A549 (cell line): ENCODE data around the gene SSU72.

Experiments used
- CEBPB ChIP-seq, 2 experiments: fragments of >200 bp in 1 of 2; sonication (Bioruptor Twin) in 1 of 2; formaldehyde crosslinking in 1 of 2; IDR thresholded peaks; 2 replicates each; pipeline ENCODE4 v1.6.1; 2012 to 2016
- EHF ChIP-seq: fragments of 250-450 bp; sonication (Bioruptor Pico); IDR thresholded peaks from 2 replicates; pipeline ENCODE4 v1.5.0; 2020; ENCODE audit warnings: mild to moderate bottlenecking
- EP300 ChIP-seq, 2 experiments: fragments of >200 bp; sonication (Bioruptor Twin); formaldehyde crosslinking; IDR thresholded peaks; 2 replicates in 1 of 2; 3 replicates in 1 of 2; pipeline ENCODE4 v1.6.1; 2016 to 2017
- ESRRA ChIP-seq: fragments of 150-350 bp; IDR thresholded peaks from 2 replicates; pipeline ENCODE4 v1.6.1; 2014; ENCODE audit warnings: mild to moderate bottlenecking, low read length, borderline replicate concordance
- FOSB ChIP-seq: fragments of 250-450 bp; sonication (Bioruptor Pico); IDR thresholded peaks from 2 replicates; pipeline ENCODE4 v1.5.0; 2020; ENCODE audit warnings: mild to moderate bottlenecking, moderate library complexity
- KDM1A ChIP-seq: fragments of 200-600 bp; sonication (generic); IDR thresholded peaks from 2 replicates; pipeline ENCODE4 v1.6.1; 2016; ENCODE audit warnings: low read depth, mild to moderate bottlenecking
- POLR2A ChIP-seq: IDR thresholded peaks from 2 replicates; pipeline ENCODE4 v1.6.1; 2012; ENCODE audit warnings: mild to moderate bottlenecking, low read length
- RAD21 ChIP-seq, 2 experiments: fragments of >200 bp in 1 of 2; sonication (Bioruptor Twin) in 1 of 2; formaldehyde crosslinking in 1 of 2; IDR thresholded peaks in 1 of 2; conservative IDR thresholded peaks in 1 of 2; 2 replicates in 1 of 2; 3 replicates in 1 of 2; pipeline ENCODE4 v1.6.1; 2012 to 2018; ENCODE audit warnings: inconsistent platforms in 1 of 2
- SMC3 ChIP-seq: fragments of >200 bp; sonication (Bioruptor Twin); formaldehyde crosslinking; IDR thresholded peaks from 3 replicates; pipeline ENCODE4 v1.6.1; 2018; ENCODE audit warnings: inconsistent platforms
- TF ChIP-seq, protein P1 (sequence below): IDR thresholded peaks from 2 replicates; pipeline ENCODE4 v1.6.1; 2012
- TF ChIP-seq, protein P2 (sequence below): fragments of >200 bp; sonication (Bioruptor Twin); formaldehyde crosslinking; IDR thresholded peaks from 3 replicates; pipeline ENCODE4 v1.5.1; 2016
- TF ChIP-seq, protein P3 (sequence below): fragments of 450-650 bp; IDR thresholded peaks from 2 replicates; pipeline ENCODE4 v1.6.1; 2014; ENCODE audit warnings: antibody characterized with exemption

DNA sequence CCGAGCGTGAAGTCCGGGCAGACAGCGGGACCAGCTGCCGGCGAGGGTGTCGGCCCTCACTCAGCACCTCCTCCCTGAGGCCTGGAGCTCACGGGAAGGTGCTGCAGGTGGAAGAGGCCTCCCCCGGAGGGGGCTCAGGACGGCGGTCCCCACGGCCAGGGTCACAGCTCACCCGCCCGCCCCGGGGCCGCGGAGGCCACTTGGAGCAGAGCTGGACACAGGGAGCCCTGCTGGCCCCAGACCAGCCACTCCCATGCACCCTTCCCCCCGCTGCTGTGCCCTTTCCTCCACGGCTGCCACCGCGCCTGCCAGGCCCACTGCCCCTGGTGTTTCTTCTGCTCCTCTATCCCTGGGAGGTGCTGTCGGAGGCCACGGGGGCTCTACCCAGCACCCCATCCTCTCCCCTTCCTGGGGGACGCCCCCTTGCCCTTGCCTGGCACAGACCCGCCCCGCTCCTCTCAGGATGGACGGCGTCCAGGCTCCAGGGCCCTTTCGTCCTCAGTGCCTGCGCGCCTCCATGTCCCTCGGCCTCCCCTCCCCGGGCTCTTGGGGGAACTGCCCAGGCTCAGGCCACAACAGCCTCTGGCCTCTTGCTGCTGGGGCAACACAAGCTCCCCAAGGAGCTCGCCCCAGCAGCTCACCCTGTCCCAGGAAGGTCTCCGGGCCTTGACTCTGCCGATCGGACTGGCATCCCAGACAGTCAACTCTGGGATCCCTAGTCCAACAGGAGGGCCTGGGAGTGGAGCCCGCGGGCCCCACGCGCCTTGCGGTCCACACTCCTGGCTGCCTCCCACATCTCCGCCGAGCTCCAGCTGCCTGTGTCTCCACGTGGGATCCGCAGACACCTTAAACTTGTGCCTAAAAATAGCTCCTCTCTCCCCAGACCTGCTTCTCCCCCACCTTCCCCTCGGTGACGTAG lies 38.4 kb downstream of the SSU72 start:
- TF ChIP-seq SMC3, result no peak
- no peak for TF ChIP-seq EP300 (IDR thresholded peaks at IDR 0.05)
- TF ChIP-seq, protein P1, sequence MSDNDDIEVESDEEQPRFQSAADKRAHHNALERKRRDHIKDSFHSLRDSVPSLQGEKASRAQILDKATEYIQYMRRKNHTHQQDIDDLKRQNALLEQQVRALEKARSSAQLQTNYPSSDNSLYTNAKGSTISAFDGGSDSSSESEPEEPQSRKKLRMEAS, result no peak
- TF ChIP-seq, protein P2, sequence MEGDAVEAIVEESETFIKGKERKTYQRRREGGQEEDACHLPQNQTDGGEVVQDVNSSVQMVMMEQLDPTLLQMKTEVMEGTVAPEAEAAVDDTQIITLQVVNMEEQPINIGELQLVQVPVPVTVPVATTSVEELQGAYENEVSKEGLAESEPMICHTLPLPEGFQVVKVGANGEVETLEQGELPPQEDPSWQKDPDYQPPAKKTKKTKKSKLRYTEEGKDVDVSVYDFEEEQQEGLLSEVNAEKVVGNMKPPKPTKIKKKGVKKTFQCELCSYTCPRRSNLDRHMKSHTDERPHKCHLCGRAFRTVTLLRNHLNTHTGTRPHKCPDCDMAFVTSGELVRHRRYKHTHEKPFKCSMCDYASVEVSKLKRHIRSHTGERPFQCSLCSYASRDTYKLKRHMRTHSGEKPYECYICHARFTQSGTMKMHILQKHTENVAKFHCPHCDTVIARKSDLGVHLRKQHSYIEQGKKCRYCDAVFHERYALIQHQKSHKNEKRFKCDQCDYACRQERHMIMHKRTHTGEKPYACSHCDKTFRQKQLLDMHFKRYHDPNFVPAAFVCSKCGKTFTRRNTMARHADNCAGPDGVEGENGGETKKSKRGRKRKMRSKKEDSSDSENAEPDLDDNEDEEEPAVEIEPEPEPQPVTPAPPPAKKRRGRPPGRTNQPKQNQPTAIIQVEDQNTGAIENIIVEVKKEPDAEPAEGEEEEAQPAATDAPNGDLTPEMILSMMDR, result no peak
- no peak for TF ChIP-seq RAD21 (conservative IDR thresholded peaks at IDR 0.05 in 1 of 2, IDR thresholded peaks at IDR 0.05 in 1 of 2)
- no peak for TF ChIP-seq CEBPB (IDR thresholded peaks at IDR 0.05)
- no peak for TF ChIP-seq POLR2A
- TF ChIP-seq ESRRA, result no peak
- no peak for TF ChIP-seq FOSB (CRISPR knock-in tag)
- TF ChIP-seq EHF, result no peak
- TF ChIP-seq, protein P3, sequence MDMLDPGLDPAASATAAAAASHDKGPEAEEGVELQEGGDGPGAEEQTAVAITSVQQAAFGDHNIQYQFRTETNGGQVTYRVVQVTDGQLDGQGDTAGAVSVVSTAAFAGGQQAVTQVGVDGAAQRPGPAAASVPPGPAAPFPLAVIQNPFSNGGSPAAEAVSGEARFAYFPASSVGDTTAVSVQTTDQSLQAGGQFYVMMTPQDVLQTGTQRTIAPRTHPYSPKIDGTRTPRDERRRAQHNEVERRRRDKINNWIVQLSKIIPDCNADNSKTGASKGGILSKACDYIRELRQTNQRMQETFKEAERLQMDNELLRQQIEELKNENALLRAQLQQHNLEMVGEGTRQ, result no peak
- no peak for TF ChIP-seq KDM1A
